Activated B cell treated with CpG ODN at 0.5 μM for 24 hours (primary cell): ENCODE measurements around the gene SIPA1. TPM values are rescaled to one million over a fixed set of nuclear protein-coding genes. Genes with fewer than 3 reads are reported as not detected.

Experiments
- ATAC-seq: fragments of 200-7000 bp; cut with Tn5 transposase; one replicate; pipeline ENCODE4 v1.10.0; 2021; ENCODE audit warnings: low read depth, mild to moderate bottlenecking, moderate library complexity
- CTCF ChIA-PET: fragments of 350-600 bp; sonication (Branson Sonifier 250); formaldehyde crosslinking; loops from one replicate; lab custom pipeline; 2021; ENCODE audit warnings: antibody characterized with exemption; lab: Charles Lee
- POLR2A ChIA-PET: fragments of 350-600 bp; sonication (Branson Sonifier 250); formaldehyde crosslinking; loops from one replicate; lab custom pipeline; 2021; ENCODE audit warnings: antibody characterized with exemption; lab: Charles Lee
- DNase-seq: peaks from one replicate; pipeline ENCODE4 v3.0.0; 2022
- H3K27ac Mint-ChIP-seq: one replicate; pipeline ENCODE4 v1.8.0; 2020; ENCODE audit warnings: mixed read lengths
- H3K27me3 Mint-ChIP-seq: one replicate; pipeline ENCODE4 v1.8.0; 2021; ENCODE audit warnings: mixed read lengths
- H3K36me3 Mint-ChIP-seq: one replicate; pipeline ENCODE4 v1.8.0; 2021; ENCODE audit warnings: low read depth, mixed read lengths
- H3K4me1 Mint-ChIP-seq: one replicate; pipeline ENCODE4 v1.8.0; 2021; ENCODE audit warnings: mixed read lengths
- H3K4me3 Mint-ChIP-seq: one replicate; pipeline ENCODE4 v1.8.0; 2020; ENCODE audit warnings: mild to moderate bottlenecking, mixed read lengths
- H3K9me3 Mint-ChIP-seq: one replicate; pipeline ENCODE4 v1.8.0; 2020; ENCODE audit warnings: mixed read lengths
- intact Hi-C: fragments of 100-400 bp; cut with micrococcal nuclease; formaldehyde crosslinking; loops from one replicate; pipeline ENCODE4 v1.15.1; 2024
- total RNA-seq: library from RNA; stranded (reverse); gene quantifications from 2 replicates; pipeline ENCODE4 v1.2.3, GENCODE V29; 2022
- TF ChIP-seq, protein P1 (sequence below): fragments of 200-600 bp; IDR thresholded peaks from one replicate; pipeline ENCODE4 v1.8.0; 2022; ENCODE audit warnings: antibody characterized with exemption, mild to moderate bottlenecking

The SIPA1 gene
- total RNA-seq, 1 donor from 2014 or later = 252 TPM

DNA sequence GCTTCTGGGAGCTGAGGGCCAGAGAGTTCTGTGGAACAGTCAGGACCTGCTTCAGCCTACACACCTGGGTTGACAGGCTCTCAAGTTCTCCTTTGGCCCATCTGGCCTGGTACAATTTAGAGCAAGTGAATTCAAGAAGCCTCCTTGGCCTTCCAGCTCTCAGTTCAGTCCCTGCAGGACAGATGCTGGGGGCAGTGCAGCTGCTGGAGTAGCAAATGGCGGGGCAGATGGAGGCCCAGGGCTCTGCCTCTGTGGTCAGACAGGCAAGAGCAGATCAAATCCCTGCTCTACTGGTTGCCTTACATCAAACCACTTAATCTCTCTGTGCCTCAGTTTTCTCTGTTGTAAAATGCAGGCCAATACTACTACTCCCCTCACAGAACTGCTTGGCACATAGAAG is 33.6 kb upstream of the SIPA1 start:
- Mint-ChIP-seq H3K27ac (peak overlapping the region; percentile 30), H3K27me3 (no peaks in the 10 kb centered on the region), H3K4me3 (no peak overlapping the region), H3K36me3 (peaks cover 73% of the 10 kb centered on the region), H3K9me3 (no peaks in the 10 kb centered on the region), H3K4me1 (peaks cover 25% of the 10 kb centered on the region)
- TF ChIP-seq, protein P1, sequence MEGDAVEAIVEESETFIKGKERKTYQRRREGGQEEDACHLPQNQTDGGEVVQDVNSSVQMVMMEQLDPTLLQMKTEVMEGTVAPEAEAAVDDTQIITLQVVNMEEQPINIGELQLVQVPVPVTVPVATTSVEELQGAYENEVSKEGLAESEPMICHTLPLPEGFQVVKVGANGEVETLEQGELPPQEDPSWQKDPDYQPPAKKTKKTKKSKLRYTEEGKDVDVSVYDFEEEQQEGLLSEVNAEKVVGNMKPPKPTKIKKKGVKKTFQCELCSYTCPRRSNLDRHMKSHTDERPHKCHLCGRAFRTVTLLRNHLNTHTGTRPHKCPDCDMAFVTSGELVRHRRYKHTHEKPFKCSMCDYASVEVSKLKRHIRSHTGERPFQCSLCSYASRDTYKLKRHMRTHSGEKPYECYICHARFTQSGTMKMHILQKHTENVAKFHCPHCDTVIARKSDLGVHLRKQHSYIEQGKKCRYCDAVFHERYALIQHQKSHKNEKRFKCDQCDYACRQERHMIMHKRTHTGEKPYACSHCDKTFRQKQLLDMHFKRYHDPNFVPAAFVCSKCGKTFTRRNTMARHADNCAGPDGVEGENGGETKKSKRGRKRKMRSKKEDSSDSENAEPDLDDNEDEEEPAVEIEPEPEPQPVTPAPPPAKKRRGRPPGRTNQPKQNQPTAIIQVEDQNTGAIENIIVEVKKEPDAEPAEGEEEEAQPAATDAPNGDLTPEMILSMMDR = no peak
- ChIA-PET POLR2A (interaction anchor here (2.1 to 2.4 kb wide), 3 partner anchors 10 to 16 kb away, joined by 7 to 14 read pairs (median 8); partner anchors contain the start of genes MAP3K11 and PCNX3), CTCF (interaction anchor here (2.8 kb wide), 1 partner anchor 10 kb away, joined by 10 read pairs; no protein-coding TSS in a partner anchor)
- ATAC-seq (no peak), DNase-seq (no peak)
- intact Hi-C loops = no loop called here

DNA sequence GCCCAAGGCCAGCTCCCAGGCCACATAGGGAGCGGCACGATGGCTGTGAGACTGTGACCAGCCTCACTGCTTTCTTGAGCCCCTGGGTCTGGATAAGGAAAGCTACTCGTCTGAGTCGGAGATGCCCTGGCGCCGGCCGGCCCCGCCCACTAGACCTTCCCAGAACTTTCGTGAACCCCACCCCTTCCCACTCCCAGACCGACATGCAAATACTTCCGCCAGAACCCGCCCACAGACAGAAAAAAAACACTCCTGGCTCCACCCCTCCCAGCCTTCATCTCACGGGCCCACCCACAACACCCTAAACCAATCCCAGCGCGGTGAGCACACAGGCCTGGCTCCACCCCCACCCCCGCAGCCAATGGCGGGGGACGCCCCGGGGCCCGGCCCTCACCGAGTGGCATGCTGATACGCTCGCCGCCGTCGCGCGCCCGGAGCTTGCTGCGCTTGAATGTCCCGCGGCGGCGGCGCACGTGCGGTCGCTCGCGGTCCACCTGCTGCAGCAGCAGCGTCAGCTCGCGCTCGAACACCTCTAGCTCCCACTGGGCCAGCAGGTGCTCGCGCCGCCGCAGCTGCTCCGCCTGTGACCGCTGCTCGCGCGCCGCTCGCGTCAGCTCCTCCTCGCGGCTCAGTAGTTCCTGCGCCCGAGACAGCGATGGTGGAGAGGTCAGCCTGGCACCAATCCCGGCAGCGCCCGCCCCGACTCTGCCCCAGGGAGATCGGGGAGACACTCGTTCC is 30.9 kb upstream of the SIPA1 start:
- TF ChIP-seq, protein P1 = no peak
- intact Hi-C loops = no loop called here
- DNase-seq (no peak), ATAC-seq (peak; percentile 34)
- H3K27ac Mint-ChIP-seq = no peak overlapping the region
- POLR2A ChIA-PET = interaction anchor here (1.3 to 1.5 kb wide), 2 partner anchors 17 to 30 kb away, joined by 3 read pairs; no protein-coding TSS in a partner anchor
- H3K36me3 Mint-ChIP-seq = peaks cover 81% of the 10 kb centered on the region
- no peaks in the 10 kb centered on the region for H3K27me3 Mint-ChIP-seq
- CTCF ChIA-PET = no interaction called here
- no peaks in the 10 kb centered on the region for H3K9me3 Mint-ChIP-seq
- no peak overlapping the region for H3K4me3 Mint-ChIP-seq
- peaks cover 49% of the 10 kb centered on the region for H3K4me1 Mint-ChIP-seq

GRCh38 chr11:65607614-65608426 is 30.1 kb upstream of the SIPA1 start:
- ATAC-seq (no peak), DNase-seq (no peak)
- intact Hi-C loops = no loop called here
- ChIA-PET POLR2A (interaction anchor here (1.1 to 1.5 kb wide), 3 partner anchors 10 to 31 kb away, joined by 3 read pairs; no protein-coding TSS in a partner anchor), CTCF (no interaction called here)
- peaks cover 84% of the 10 kb centered on the region for H3K36me3 Mint-ChIP-seq
- no peaks in the 10 kb centered on the region for H3K27me3 Mint-ChIP-seq
- H3K27ac Mint-ChIP-seq = no peak overlapping the region
- TF ChIP-seq, protein P1 = no peak
- no peak overlapping the region for H3K4me3 Mint-ChIP-seq
- H3K4me1 Mint-ChIP-seq = peaks cover 50% of the 10 kb centered on the region
- H3K9me3 Mint-ChIP-seq = no peaks in the 10 kb centered on the region

- H3K4me1 Mint-ChIP-seq = peaks cover 47% of the 10 kb centered on the region
- POLR2A ChIA-PET = interaction anchor here (1.1 to 1.3 kb wide), 3 partner anchors 11 to 37 kb away, joined by 3 to 4 read pairs (median 3); partner anchors contain the start of gene FAM89B
Observed at GRCh38 chr11:65609229-65609628, 28.7 kb upstream of the SIPA1 start.

More at GRCh38 chr11:65609229-65609628, 28.7 kb upstream of the SIPA1 start:
- no peaks in the 10 kb centered on the region for H3K27me3 Mint-ChIP-seq
- TF ChIP-seq, protein P1 = no peak
- no peak for DNase-seq
- peak overlapping the region; percentile 41 for H3K27ac Mint-ChIP-seq
- CTCF ChIA-PET = interaction anchor here (1.5 kb wide), 1 partner anchor 21 kb away, joined by 5 read pairs; no protein-coding TSS in a partner anchor
- no peaks in the 10 kb centered on the region for H3K9me3 Mint-ChIP-seq
- H3K36me3 Mint-ChIP-seq = peaks cover 73% of the 10 kb centered on the region
- H3K4me3 Mint-ChIP-seq = no peak overlapping the region
- intact Hi-C loops = no loop called here
- ATAC-seq = no peak
